ENCODE measurements around the gene DPP7. TPM values are rescaled to one million over a fixed set of nuclear protein-coding genes. Genes with fewer than 3 reads are reported as not detected.

DPP7 gene
- total and polyA plus RNA-seq, 7 donors, result 26.6 to 158 (median 91.3) TPM

- no peak for DNase-seq
- no peak overlapping the region for H3K27ac ChIP-seq
- TF ChIP-seq EP300 (IDR thresholded peaks at IDR 0.05) (no peak), POLR2A (IDR thresholded peaks at IDR 0.05) (no peak), POLR2AphosphoS5 (IDR thresholded peaks at IDR 0.05) (no peak)
- TF ChIP-seq, protein P1, sequence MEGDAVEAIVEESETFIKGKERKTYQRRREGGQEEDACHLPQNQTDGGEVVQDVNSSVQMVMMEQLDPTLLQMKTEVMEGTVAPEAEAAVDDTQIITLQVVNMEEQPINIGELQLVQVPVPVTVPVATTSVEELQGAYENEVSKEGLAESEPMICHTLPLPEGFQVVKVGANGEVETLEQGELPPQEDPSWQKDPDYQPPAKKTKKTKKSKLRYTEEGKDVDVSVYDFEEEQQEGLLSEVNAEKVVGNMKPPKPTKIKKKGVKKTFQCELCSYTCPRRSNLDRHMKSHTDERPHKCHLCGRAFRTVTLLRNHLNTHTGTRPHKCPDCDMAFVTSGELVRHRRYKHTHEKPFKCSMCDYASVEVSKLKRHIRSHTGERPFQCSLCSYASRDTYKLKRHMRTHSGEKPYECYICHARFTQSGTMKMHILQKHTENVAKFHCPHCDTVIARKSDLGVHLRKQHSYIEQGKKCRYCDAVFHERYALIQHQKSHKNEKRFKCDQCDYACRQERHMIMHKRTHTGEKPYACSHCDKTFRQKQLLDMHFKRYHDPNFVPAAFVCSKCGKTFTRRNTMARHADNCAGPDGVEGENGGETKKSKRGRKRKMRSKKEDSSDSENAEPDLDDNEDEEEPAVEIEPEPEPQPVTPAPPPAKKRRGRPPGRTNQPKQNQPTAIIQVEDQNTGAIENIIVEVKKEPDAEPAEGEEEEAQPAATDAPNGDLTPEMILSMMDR (IDR thresholded peaks at IDR 0.05), result no peak
- peaks cover 3 to 67% (median 40%) of the 10 kb centered on the region in 3 donors for H3K27me3 ChIP-seq
- intact Hi-C loops (cut with DNase I), result no loop called here
- H3K36me3 ChIP-seq, result no peaks in the 10 kb centered on the region
- no peak overlapping the region for H3K4me3 ChIP-seq
- WGBS, 2 donors, result 18 to 35% methylated on average over 34 of the region's 34 CpGs
- H3K9me3 ChIP-seq, result no peaks in the 10 kb centered on the region
- peaks cover 0 to 5% (median 0%) of the 10 kb centered on the region in 4 donors for H3K4me1 ChIP-seq
These were observed 36.3 kb upstream of the DPP7 start for GRCh38 chr9:137150617-137151457.

GRCh38 chr9:137149942-137150616 is 35.5 kb upstream of the DPP7 start:
- no peak overlapping the region for H3K4me3 ChIP-seq
- intact Hi-C loops (cut with DNase I), result no loop called here
- no peaks in the 10 kb centered on the region for H3K9me3 ChIP-seq
- H3K4me1 ChIP-seq, result peaks cover 0 to 5% (median 0%) of the 10 kb centered on the region in 4 donors
- peaks cover 3 to 64% (median 37%) of the 10 kb centered on the region in 3 donors for H3K27me3 ChIP-seq
- TF ChIP-seq POLR2AphosphoS5 (IDR thresholded peaks at IDR 0.05), result no peak
- no peaks in the 10 kb centered on the region for H3K36me3 ChIP-seq
- WGBS, 2 donors, result 49 to 58% methylated on average over 20 of the region's 20 CpGs
- H3K27ac ChIP-seq, result no peak overlapping the region
- no peak for DNase-seq

GRCh38 chr9:137149363-137149762 is 34.8 kb upstream of the DPP7 start:
- H3K36me3 ChIP-seq, result no peaks in the 10 kb centered on the region
- peaks cover 0 to 5% (median 0%) of the 10 kb centered on the region in 4 donors for H3K4me1 ChIP-seq
- H3K4me3 ChIP-seq, result no peak overlapping the region
- intact Hi-C loops (cut with DNase I), result no loop called here
- WGBS, 2 donors, result 67 to 81% methylated on average over 5 of the region's 5 CpGs
- DNase-seq, result no peak
- H3K27ac ChIP-seq, result no peak overlapping the region
- H3K9me3 ChIP-seq, result no peaks in the 10 kb centered on the region
- peaks cover 3 to 60% (median 37%) of the 10 kb centered on the region in 3 donors for H3K27me3 ChIP-seq
- TF ChIP-seq POLR2AphosphoS5 (IDR thresholded peaks at IDR 0.05) (no peak), POLR2A (IDR thresholded peaks at IDR 0.05) (no peak), EP300 (IDR thresholded peaks at IDR 0.05) (no peak)
- TF ChIP-seq, protein P1 (IDR thresholded peaks at IDR 0.05), result no peak

DNA sequence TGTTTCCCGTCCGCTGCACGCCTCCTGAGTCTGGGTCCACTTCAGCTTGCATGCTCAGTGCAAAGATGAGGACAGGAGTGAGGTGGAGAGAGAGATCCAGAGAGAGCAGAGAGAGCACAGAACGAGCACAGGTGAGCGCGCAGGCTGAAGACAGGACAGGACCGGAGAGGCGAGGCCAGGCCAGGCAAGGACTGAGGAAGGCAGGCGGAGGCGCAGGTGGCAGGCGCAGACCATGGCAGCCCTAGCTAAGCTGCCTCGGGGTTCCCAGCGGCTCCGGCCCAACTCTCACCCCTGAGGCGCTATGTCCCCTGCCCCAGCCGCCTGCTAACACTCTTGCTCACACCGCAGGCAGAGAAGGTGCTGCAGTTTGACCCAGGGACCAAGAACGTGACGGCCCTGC is 34.1 kb upstream of the DPP7 start:
- H3K4me1 ChIP-seq, result peaks cover 0 to 5% (median 0%) of the 10 kb centered on the region in 4 donors
- H3K27me3 ChIP-seq, result peaks cover 3 to 59% (median 38%) of the 10 kb centered on the region in 3 donors
- DNase-seq, result no peak
- no peaks in the 10 kb centered on the region for H3K36me3 ChIP-seq
- no peak overlapping the region for H3K4me3 ChIP-seq
- intact Hi-C loops (cut with DNase I), result no loop called here
- WGBS, 2 donors, result 86 to 87% methylated on average over 19 of the region's 19 CpGs
- no peaks in the 10 kb centered on the region for H3K9me3 ChIP-seq
- no peak for TF ChIP-seq POLR2AphosphoS5 (IDR thresholded peaks at IDR 0.05)
- TF ChIP-seq, protein P1 (IDR thresholded peaks at IDR 0.05), result no peak
- no peak for TF ChIP-seq EP300 (IDR thresholded peaks at IDR 0.05)
- TF ChIP-seq POLR2A (IDR thresholded peaks at IDR 0.05), result no peak
- H3K27ac ChIP-seq, result no peak overlapping the region

GRCh38 chr9:137148242-137148641 is 33.7 kb upstream of the DPP7 start:
- TF ChIP-seq, protein P1 (IDR thresholded peaks at IDR 0.05), result no peak
- TF ChIP-seq POLR2AphosphoS5 (IDR thresholded peaks at IDR 0.05), result no peak
- TF ChIP-seq EP300 (IDR thresholded peaks at IDR 0.05), result no peak
- TF ChIP-seq POLR2A (IDR thresholded peaks at IDR 0.05), result no peak
- intact Hi-C loops (cut with DNase I), result no loop called here
- no peak overlapping the region for H3K4me3 ChIP-seq
- no peak for DNase-seq
- peaks cover 0 to 5% (median 0%) of the 10 kb centered on the region in 4 donors for H3K4me1 ChIP-seq
- no peak overlapping the region for H3K27ac ChIP-seq
- 74 to 76% methylated on average over 27 of the region's 27 CpGs for WGBS, 2 donors
- no peaks in the 10 kb centered on the region for H3K9me3 ChIP-seq
- no peaks in the 10 kb centered on the region for H3K36me3 ChIP-seq
- H3K27me3 ChIP-seq, result peaks cover 3 to 64% (median 42%) of the 10 kb centered on the region in 3 donors

Data from sigmoid colon (tissue), 7 donors.